HG02571 (cell line): ENCODE data around the gene SLCO2A1.
"Not testable (repeated sequence)": the region's sequence is repeated elsewhere in the genome, so short reads cannot be mapped to it uniquely, and the experiment has no call there.

Source experiments
- ATAC-seq: cut with Tn5 transposase; IDR thresholded peaks from one replicate; pipeline ENCODE4 v1.9.1; 2021; ENCODE audit warnings: mild to moderate bottlenecking, moderate library complexity; ENCODE audit not compliant: unreplicated experiment

Gene SLCO2A1

GRCh38 chr3:134029734-134030378, at the start of gene SLCO2A1:
Gene SLCO2A1 (minus strand): TSS chr3:134029925. CDS start chr3:134029802, 123 bp downstream.
- ATAC-seq: no peak

GRCh38 chr3:134079111-134079547, 49.4 kb upstream of the SLCO2A1 start:
- ATAC-seq: no peak

GRCh38 chr3:134078169-134078831, 48.6 kb upstream of the SLCO2A1 start:
- no peak for ATAC-seq

- ATAC-seq: no peak
These were observed 48.0 kb upstream of the SLCO2A1 start for GRCh38 chr3:134077649-134078161.

- ATAC-seq: no peak
These were observed 47.1 kb upstream of the SLCO2A1 start for GRCh38 chr3:134076851-134077250.

- ATAC-seq: no peak
These were observed 46.1 kb upstream of the SLCO2A1 start for GRCh38 chr3:134075846-134076245.

- ATAC-seq: no peak
These were observed 45.8 kb upstream of the SLCO2A1 start for GRCh38 chr3:134075568-134075825.

- no peak for ATAC-seq
These were observed 45.3 kb upstream of the SLCO2A1 start for GRCh38 chr3:134074790-134075567.

GRCh38 chr3:134074001-134074789, 44.5 kb upstream of the SLCO2A1 start:
- no peak for ATAC-seq

- no peak for ATAC-seq
These were observed 43.8 kb upstream of the SLCO2A1 start for GRCh38 chr3:134073583-134073945.

- ATAC-seq: no peak
These were observed 43.3 kb upstream of the SLCO2A1 start for GRCh38 chr3:134072881-134073582.

- ATAC-seq: not testable (repeated sequence)
These were observed 40.6 kb upstream of the SLCO2A1 start for GRCh38 chr3:134070281-134070680.

GRCh38 chr3:134068429-134068828, 38.7 kb upstream of the SLCO2A1 start:
- ATAC-seq: no peak

- no peak for ATAC-seq
These were observed 37.9 kb upstream of the SLCO2A1 start for GRCh38 chr3:134067531-134068161.

GRCh38 chr3:134066651-134067530, 37.2 kb upstream of the SLCO2A1 start:
- ATAC-seq: no peak

GRCh38 chr3:134066158-134066541, 36.4 kb upstream of the SLCO2A1 start:
- no peak for ATAC-seq

GRCh38 chr3:134065252-134066157, 35.8 kb upstream of the SLCO2A1 start:
- no peak for ATAC-seq

- ATAC-seq: no peak
These were observed 34.4 kb upstream of the SLCO2A1 start for GRCh38 chr3:134064081-134064480.
